Osteoblast (primary cell): ENCODE results near the gene FGD6. TPM values are rescaled to one million over a fixed set of nuclear protein-coding genes. Genes with fewer than 3 reads are reported as not detected.

ENCODE experiments used
- DNase-seq: peaks from one replicate; pipeline ENCODE4 v3.0.0; 2011; ENCODE audit warnings: low spot score, mixed read lengths; ENCODE audit not compliant: insufficient read length; ENCODE audit errors: missing footprints
- H2AFZ ChIP-seq: 2 replicates; pipeline ENCODE4 v1.6.0; 2011; ENCODE audit warnings: mild to moderate bottlenecking, low read length
- H3K27ac ChIP-seq: 2 replicates; pipeline ENCODE4 v1.5.1; 2011; ENCODE audit warnings: mild to moderate bottlenecking, low read depth, low read length, moderate library complexity
- H3K27me3 ChIP-seq: 2 replicates; pipeline ENCODE4 v1.6.0; 2012; ENCODE audit warnings: mild to moderate bottlenecking, control low read depth, inconsistent platforms, low read length, moderate library complexity; ENCODE audit not compliant: insufficient read depth
- H3K36me3 ChIP-seq: 2 replicates; pipeline ENCODE4 v1.5.1; 2011; ENCODE audit warnings: mild to moderate bottlenecking, low read length, control low read depth, moderate library complexity; ENCODE audit not compliant: insufficient read depth
- H3K4me1 ChIP-seq: 2 replicates; pipeline ENCODE4 v1.5.1; 2011; ENCODE audit warnings: mild to moderate bottlenecking, low read length, control low read depth, moderate library complexity; ENCODE audit not compliant: insufficient read depth
- H3K4me2 ChIP-seq: 2 replicates; pipeline ENCODE4 v1.6.0; 2011; ENCODE audit warnings: mild to moderate bottlenecking, low read length; ENCODE audit not compliant: insufficient read depth
- H3K4me3 ChIP-seq: fragments of 200-600 bp; sonication (generic); 3 replicates; pipeline ENCODE4 v1.5.1; 2012; ENCODE audit warnings: mild to moderate bottlenecking, low read length, inconsistent platforms; ENCODE audit not compliant: insufficient read depth
- H3K79me2 ChIP-seq: 2 replicates; pipeline ENCODE4 v1.6.0; 2012; ENCODE audit warnings: mild to moderate bottlenecking, low read length, control low read depth, inconsistent platforms; ENCODE audit not compliant: insufficient read depth
- H3K9me3 ChIP-seq: 2 replicates; pipeline ENCODE4 v1.5.1; 2011; ENCODE audit warnings: low read depth, low read length, control low read depth
- H4K20me1 ChIP-seq: 2 replicates; pipeline ENCODE4 v1.6.0; 2012; ENCODE audit warnings: mild to moderate bottlenecking, low read length, control low read depth; ENCODE audit not compliant: insufficient read depth
- CTCF ChIP-seq: IDR thresholded peaks from 2 replicates; pipeline ENCODE4 v1.5.1; 2011; ENCODE audit warnings: mild to moderate bottlenecking, low read depth, low read length, moderate library complexity; ENCODE audit errors: extremely low read depth
- total RNA-seq: library from RNA; depleted of rRNA; stranded (reverse); fragments of >200 nt; gene quantifications from 2 replicates; pipeline ENCODE4 v1.2.3, GENCODE V29; 2012

FGD6 gene
- total RNA-seq, 1 donor: 11.9 TPM

GRCh38 chr12:95134085-95134484 lies 83.2 kb downstream of the FGD6 start:
- no peak for TF ChIP-seq CTCF
- H3K4me3 ChIP-seq: no peak overlapping the region

GRCh38 chr12:95131589-95132340 lies 85.5 kb downstream of the FGD6 start:
- DNase-seq: no peak
- H3K4me1 ChIP-seq: no peaks in the 10 kb centered on the region
- no peak overlapping the region for H3K4me2 ChIP-seq
- H3K27me3 ChIP-seq: no peaks in the 10 kb centered on the region
- H3K4me3 ChIP-seq: no peak overlapping the region
- H4K20me1 ChIP-seq: no peaks in the 10 kb centered on the region
- no peaks in the 10 kb centered on the region for H3K36me3 ChIP-seq
- no peak overlapping the region for H2AFZ ChIP-seq
- no peak for TF ChIP-seq CTCF
- H3K9me3 ChIP-seq: no peaks in the 10 kb centered on the region
- no peaks in the 10 kb centered on the region for H3K79me2 ChIP-seq
- H3K27ac ChIP-seq: no peak overlapping the region

More at GRCh38 chr12:95134085-95134484, 83.2 kb downstream of the FGD6 start:
- no peaks in the 10 kb centered on the region for H3K4me1 ChIP-seq
- no peak overlapping the region for H3K27ac ChIP-seq
- no peaks in the 10 kb centered on the region for H3K36me3 ChIP-seq
- no peaks in the 10 kb centered on the region for H3K27me3 ChIP-seq
- no peak overlapping the region for H2AFZ ChIP-seq
- H3K9me3 ChIP-seq: no peaks in the 10 kb centered on the region
- H3K79me2 ChIP-seq: no peaks in the 10 kb centered on the region
- no peaks in the 10 kb centered on the region for H4K20me1 ChIP-seq
- DNase-seq: no peak
- H3K4me2 ChIP-seq: no peak overlapping the region

- no peak for DNase-seq
- no peaks in the 10 kb centered on the region for H3K4me1 ChIP-seq
- TF ChIP-seq CTCF: no peak
- H4K20me1 ChIP-seq: no peaks in the 10 kb centered on the region
- no peak overlapping the region for H3K27ac ChIP-seq
- H3K27me3 ChIP-seq: no peaks in the 10 kb centered on the region
- no peak overlapping the region for H2AFZ ChIP-seq
- H3K36me3 ChIP-seq: no peaks in the 10 kb centered on the region
- H3K9me3 ChIP-seq: no peaks in the 10 kb centered on the region
- no peak overlapping the region for H3K4me3 ChIP-seq
- no peak overlapping the region for H3K4me2 ChIP-seq
- H3K79me2 ChIP-seq: no peaks in the 10 kb centered on the region
Observed at GRCh38 chr12:95130096-95130495, 87.2 kb downstream of the FGD6 start.

GRCh38 chr12:95129115-95129514 lies 88.2 kb downstream of the FGD6 start:
- Histone ChIP-seq H3K4me2 (no peak overlapping the region), H3K79me2 (no peaks in the 10 kb centered on the region), H3K9me3 (no peaks in the 10 kb centered on the region), H3K27me3 (no peaks in the 10 kb centered on the region), H3K4me1 (no peaks in the 10 kb centered on the region), H2AFZ (no peak overlapping the region), H3K27ac (no peak overlapping the region), H3K4me3 (no peak overlapping the region), H3K36me3 (no peaks in the 10 kb centered on the region), H4K20me1 (no peaks in the 10 kb centered on the region)
- no peak for DNase-seq
- TF ChIP-seq CTCF: no peak
